Lower leg skin (tissue), 3 donors: ENCODE results near the gene SIRT1.

Source experiments
- CTCF ChIP-seq, 3 donors: fragments of 450-650 bp; IDR thresholded peaks; one replicate each; pipeline ENCODE4 v1.5.1; 2016; ENCODE audit warnings: antibody characterized with exemption in 3 of 3, mild to moderate bottlenecking in 3 of 3, moderate library complexity in 2 of 3
- POLR2A ChIP-seq, 2 donors: fragments of 450-650 bp; IDR thresholded peaks; one replicate each; pipeline ENCODE4 v1.6.1; 2016 to 2017; ENCODE audit warnings: antibody characterized with exemption in 2 of 2, mild to moderate bottlenecking in 1 of 2, moderate library complexity in 1 of 2

GRCh38 chr10:67921065-67921464, 36.6 kb downstream of the SIRT1 start:
- TF ChIP-seq POLR2A (IDR thresholded peaks at IDR 0.05) (no peak), CTCF (IDR thresholded peaks at IDR 0.05) (no peak)
